GM19438 (cell line): ENCODE measurements around the gene MYF6.
"Not testable (repeated sequence)": the region's sequence is repeated elsewhere in the genome, so short reads cannot be mapped to it uniquely, and the experiment has no call there.

Experiments
- ATAC-seq: cut with Tn5 transposase; IDR thresholded peaks from one replicate; pipeline ENCODE4 v1.9.1; 2021; ENCODE audit warnings: low read depth; ENCODE audit not compliant: unreplicated experiment

MYF6 gene

DNA sequence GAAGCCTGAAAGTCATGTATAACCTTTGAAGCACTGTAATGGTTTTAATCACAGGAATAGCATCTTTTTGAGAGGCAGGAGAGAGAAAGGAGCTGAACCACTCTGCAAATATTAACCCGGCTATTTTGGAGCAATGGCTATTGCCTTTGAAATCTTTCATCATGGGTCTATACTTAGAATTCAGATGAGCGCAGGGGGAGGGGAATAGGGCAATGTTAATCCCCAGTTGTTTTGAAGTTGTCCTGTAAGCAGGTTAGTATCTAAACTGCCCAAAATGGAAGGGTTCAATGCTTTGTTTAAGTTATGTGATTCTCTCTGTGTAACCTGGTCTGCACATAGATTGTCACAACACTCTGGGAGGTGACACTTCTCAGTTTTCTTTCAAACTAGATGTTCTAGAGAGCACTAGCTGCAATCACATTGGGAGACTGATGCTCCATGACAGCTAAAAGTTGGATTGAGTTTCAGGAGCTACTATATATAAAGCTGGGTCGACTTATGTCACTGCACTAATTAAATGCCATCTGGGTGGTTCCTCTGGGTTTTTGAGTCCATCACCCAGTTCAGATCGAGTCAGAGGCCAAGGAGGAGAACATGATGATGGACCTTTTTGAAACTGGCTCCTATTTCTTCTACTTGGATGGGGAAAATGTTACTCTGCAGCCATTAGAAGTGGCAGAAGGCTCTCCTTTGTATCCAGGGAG is at the start of gene MYF6:
Gene MYF6 (plus strand): TSS at position 509 of the 704 bp plus-strand sequence. CDS start 86 bp downstream, at position 595.
- no peak for ATAC-seq

DNA sequence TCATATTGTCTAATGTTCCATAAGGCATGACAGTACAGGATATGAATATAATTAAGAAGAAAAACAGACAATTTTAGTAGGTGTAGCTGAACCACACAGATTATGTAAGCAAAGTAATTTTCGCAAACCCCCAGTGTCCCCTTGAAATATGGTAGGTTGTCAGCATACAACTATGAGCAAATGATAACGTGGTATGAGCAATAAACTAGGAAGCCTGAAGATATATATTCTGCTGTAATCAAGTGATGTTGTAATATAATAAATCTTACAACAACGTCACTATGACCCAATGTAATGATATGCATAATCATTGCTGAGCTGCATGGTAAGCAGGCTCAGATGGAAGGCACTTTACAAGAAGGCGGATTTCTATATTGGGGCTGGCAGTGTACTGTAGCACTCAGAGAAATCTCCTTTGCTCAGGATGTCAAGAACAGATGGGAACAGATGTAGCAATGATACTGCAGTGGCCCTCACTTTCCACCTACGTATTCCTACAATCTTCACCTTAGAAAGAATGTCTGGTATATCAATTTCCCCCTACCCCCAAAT is 47.8 kb upstream of the MYF6 start:
- no peak for ATAC-seq

DNA sequence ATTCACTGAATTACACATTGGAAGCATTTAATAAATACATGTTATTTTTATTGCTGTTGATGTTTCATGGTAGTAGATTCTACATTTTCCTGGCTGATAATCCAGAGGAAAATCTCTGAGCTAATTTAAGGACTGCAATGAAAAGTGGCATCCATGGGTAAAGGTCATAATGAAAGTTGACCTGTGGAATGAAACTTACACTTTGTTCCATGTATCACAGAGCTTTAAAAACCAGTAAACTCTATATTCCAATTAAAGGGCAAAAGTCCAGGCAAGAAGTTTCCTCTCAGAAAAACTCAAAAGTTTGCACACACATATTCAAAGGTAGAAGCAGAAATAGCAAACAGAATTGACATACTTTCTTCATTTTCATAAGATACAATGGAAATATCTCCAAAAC is 44.8 kb upstream of the MYF6 start:
- ATAC-seq = no peak

DNA sequence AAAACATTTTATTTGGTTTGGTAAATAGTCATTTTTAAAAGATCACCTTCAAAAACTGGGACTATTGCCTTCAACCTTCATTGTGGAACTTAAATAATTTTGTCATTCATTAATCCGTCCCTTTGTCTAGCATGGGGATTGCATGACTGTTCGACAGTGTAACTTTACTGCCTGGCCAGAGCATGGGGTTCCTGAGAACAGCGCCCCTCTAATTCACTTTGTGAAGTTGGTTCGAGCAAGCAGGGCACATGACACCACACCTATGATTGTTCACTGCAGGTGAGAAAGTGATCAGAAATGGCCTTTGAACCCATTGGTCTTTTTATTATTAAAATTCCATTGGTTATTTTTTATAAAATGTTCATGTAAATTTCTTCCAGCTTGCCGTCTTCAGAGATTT is 37.2 kb upstream of the MYF6 start:
- no peak for ATAC-seq

DNA sequence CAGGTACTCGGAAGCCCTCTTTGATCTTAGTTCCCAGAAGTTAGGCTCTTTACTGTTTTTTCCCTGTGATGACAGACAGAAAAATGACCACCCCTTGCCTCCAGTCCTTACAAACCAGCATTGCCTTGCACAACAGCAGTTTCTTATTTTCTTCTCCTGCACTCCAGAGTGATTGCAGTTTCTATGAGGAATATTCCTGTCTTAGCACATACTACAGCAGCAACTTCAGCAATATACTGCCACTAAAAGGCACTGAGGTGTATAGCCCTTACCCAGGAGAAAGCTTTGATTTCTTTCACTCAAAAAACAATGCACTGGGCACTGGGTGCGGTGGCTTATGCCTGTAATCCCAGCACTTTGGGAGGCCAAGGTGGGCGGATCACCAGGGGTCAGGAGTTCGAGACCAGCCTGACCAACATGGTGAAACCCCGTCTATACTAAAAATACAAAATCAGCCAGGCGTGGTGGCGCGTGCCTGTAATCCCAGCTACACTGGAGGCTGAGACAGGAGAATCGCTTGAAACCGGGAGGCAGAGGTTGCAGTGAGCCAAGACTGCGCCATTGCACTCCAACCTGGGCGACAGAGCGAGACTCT is 31.3 kb upstream of the MYF6 start:
- not testable (repeated sequence) for ATAC-seq

DNA sequence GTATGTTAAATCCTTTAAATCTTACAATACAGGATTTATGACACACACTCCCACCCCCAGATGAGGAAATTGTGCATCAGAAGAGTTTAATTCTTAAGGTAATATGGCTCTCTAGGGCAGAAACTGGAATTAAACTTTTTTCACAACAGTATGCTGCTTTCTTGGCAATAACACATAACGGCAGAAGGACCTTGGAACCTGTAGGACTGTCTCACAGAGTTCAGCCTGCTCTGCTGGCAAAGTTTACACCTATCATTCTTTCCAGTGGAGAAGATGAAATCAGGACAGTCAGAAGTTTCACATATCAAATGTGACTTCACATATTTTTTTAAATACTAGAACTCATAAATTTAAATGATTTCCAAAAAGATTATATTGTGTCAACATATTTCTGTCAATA is 30.6 kb upstream of the MYF6 start:
- no peak for ATAC-seq

DNA sequence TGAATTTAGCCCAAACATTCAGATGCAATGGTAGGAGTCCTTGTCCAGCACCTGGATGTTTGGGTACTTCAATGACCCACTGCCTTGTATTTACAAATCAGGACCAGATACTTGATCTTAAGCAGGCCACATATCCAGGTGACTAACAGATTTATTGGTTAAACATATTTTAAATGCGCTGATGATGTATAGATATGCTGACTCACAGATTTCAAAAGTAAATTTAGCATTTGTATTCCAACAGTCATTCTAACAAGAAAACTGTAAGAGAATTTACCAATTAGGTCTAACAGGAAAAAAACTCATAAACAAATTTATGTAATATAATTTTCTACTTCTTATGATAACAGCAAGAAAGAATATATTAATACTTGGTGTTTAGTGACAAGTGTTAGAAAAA is 29.4 kb upstream of the MYF6 start:
- ATAC-seq = no peak

DNA sequence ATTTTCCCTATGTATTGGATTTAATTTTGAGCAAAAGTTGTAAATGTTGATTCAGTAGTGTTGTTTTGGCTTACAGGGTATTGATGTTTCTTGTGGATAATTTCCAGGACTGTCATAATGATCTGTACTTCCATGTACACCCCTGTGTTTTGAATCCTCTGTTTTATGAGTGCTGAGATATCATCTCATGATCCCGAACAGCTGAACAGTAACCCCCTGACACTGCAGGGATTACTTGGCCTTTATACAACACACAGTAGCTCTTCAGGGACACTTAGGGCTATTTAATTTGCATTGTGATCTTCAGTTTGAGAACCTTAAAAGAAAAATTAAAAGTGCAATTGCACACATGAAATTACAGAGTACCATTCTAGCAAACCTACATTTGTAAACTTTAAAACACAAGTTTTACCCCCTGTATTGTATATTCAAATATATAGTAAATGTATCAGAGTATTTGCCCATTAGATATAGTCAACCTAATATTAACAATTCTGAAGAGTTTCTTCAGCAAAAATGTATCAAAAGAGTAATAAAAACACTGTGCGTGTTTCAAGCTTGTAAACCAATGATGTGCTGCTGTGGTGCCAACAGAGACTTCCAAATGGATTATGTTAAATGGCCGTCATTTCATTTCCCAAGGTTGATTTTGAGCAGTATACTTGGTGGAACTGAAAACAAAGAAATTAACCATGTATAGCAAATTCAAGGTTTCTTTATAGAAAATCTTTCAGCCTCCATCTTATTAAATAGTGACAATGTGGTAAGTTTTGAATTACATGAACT is 27.9 kb upstream of the MYF6 start:
- ATAC-seq = no peak

DNA sequence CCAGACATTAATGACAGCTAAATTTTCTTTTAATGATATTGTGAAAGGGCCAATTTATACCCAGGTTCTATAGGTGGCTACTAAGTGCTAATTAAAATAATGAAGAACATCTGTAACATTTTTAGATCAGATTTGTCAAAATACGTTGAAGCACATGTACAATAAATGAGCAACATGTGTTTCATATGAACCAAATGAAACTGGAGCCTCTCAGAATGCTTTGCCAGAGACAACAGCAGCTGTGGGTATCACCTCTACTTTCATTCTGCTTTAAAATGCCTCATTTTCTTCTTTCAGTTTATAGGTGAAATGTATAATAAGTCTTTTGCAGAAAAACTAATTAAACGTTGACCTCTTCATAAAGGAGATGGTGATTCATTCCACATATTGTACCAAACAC is 26.1 kb upstream of the MYF6 start:
- ATAC-seq = peak; percentile 71

DNA sequence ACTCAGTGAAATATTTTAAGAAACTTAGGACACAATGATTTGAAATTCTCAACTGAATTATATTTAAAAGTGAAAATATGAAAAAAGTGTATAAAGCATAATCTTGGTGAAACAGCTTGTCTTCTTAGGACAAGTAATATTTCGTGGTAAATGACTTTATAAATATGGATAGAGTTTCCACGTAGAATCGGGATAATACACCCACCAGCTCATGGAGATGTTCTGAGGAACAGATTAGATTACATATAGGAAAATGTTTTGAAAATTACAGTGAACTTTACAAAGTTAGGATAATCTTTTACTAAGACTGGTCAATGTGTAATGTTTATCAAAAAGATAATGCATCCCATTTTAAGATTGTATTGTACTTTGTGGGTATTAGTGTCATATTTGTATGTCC is 25.6 kb upstream of the MYF6 start:
- no peak for ATAC-seq

DNA sequence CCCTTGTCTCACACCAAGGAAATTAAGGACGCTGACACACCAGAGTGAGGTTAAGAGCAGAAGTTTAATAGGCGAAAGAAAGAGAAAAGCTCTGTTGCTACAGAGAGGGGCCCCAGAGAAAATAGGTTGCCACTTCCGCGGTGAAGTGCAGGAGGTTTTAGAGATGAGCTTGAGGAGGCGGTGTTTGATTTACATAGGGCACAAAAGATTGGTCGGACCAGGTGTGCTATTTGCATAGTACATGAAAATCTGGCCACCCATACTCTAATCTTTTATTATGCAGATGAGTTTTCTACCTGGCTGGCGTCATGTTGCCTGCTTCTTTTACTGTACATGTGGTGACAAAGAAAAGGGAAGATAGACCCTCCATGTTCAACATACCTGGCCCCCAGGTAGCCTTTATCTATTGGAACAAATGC is 23.3 kb upstream of the MYF6 start:
- no peak for ATAC-seq

DNA sequence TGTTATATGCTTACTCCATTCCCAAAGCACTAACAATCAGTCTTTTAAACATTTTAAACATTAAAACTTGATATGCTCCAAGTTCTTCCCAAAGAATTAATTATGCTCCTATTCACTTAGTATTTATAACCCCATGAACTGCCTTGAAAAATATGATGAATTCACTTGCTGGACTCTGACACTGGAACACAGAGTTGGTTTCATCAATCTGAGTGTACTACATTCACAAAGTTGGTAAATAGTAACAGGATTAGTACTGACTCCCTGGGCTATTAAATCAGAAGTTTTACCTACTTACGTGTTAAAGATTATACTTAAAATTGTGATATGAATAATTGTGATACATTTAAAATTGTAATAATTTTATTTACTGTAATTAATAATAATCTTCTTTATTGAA is 17.3 kb upstream of the MYF6 start:
- ATAC-seq = no peak

DNA sequence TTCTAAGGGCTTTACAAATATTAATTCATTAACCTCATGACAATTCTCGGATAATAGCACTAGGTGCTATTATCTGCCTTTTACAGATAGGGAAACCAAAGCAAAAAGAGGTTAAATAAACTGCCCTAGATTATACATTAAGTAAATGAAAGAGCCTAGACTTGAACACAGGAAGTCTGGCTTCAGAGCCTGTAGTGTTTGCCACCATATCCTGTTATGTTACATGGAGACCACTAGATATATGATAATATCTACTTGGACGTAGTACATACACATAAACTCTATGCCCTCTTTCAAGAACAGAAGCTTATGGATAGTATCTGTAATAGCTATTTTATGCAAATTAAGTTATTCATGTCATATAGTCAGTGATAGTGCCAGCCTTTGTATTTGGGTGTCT is 16.9 kb upstream of the MYF6 start:
- ATAC-seq = no peak

DNA sequence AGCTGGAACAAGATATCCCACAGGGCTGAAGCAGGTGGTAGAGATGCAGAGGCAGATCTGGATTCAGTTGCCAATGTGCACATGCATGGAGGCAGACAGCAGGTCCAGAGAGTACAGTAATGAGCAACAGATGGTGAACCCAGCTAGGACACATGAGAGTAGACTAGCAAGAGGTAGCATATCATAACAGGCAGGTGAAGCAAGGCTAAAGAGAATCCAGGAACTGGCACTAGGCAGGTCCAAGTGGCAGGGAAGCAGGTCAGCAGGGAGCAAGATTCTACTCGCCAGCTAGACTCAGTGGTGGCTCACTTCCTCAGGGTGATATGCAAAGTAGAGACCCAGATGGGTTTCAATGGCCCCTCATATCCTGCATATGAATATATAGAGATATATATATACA is 15.3 kb upstream of the MYF6 start:
- ATAC-seq = no peak

DNA sequence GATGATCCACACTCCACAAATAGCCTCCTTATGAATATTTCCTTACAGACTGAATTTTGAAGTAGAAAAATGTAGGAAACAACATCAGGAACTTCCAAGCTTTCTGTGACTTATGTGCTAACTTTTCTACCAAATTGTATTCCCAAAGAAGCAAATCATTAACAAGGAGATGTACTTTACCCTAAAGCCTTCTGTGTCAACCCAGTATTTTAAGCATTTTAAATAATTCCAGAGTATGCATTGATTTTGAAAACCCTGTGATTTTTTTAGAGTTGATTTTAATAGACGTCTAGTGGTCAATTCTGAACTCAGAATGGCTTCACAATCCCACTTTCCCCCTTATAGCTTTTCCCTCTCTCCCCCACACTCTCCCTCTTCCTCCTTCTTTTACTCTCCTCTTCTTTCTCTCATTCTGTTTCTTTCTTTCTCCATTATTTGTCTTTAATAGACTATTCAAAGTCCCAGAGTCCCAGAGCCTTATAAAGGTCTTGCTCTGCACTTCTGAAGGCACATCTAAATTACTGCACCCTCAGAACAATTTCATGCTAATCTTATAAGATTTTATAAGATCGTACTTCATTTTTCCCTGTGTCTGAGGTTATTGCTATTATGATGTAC is 10.1 kb upstream of the MYF6 start:
- ATAC-seq = no peak

DNA sequence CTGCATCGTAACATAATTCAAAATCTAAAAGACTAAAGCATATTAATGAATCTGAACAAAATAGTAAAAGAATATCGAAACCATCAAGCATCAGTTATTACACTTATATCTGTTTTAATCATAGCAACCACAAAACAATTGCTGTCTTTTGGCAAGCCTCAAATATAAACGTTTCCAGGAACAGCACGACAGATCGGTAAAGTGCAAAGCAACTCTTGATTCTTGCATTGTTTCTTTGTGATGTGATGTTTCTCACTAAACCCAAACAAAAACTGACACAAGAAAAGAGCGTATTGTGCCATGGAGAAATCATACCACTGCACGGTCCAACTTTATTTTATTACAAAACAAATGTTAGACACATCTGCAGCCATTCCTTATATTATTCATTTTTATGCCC is 9.2 kb upstream of the MYF6 start:
- no peak for ATAC-seq

DNA sequence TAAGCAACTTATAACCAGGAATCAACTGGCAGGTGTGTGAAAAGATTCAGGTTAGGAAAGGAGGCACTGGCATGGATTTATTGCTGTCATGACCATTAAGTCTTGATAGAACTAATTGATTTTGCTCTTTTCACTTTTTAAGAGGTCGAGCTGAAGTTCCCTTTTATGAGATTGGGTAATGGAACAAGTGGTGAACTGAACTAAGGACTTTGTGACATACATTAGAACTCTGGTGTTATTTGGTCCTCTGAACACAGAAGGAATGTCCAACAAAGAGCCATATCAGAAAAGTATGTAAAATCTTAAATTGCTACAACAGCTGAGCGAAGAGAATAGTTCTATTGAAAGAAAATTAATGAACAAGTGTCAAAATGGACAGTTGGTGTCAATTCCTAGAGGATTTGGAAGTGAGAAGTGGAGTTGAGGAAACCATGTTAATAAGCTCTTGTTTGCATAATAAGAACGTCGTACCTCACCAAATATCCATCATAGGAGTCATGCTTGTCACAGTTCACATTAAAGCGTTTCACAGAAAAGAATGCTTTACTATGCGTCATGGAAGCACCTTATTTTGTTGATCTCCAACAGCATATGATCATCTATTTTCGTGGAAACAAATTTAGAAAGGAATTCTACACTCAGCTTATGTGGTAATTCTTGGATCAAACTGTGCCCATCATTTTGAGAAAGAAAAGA is 8.4 kb upstream of the MYF6 start:
- ATAC-seq = no peak

DNA sequence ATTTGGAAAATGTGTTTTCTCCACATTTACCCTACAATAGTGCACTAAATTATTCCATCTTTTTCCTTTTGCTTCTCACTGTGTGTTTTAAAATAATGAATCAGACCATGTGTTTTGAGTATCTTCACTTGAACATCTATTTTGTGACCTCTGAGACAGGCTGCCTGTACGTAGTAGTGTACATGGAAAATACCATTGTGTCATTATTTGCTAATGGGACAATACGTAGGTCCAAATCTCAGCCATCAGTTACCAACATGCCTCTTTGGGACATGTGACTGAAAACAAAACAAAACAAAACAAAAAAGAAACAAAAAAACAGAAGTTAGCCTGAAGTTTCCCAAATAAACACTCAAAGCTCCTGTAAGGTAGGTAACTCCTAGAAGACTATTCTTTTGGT is 7.1 kb upstream of the MYF6 start:
- ATAC-seq = no peak

DNA sequence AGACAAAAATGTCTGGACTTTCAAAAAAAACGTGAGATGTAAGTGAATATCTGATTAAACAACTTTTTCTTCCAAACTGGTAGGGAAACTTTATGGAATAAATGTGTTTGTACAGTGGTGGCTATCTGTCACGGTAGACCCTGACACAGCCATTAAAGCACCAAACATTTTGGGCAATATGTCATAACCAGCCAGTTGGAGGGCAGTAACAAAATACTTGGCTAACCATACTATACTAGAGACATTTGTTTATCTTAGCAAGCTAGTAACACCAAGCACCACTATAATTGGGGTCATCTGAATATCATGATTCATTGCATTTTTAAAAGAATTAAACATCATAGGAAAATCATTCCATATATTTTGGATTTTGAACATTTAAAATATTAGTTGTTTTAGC is 6.0 kb upstream of the MYF6 start:
- ATAC-seq = no peak
